GM06990 (cell line): ENCODE results near the gene COPE.
"Not testable (repeated sequence)": the region's sequence is repeated elsewhere in the genome, so short reads cannot be mapped to it uniquely, and the experiment has no call there.

Experiments used
- DNase-seq: peaks from one replicate; pipeline ENCODE4 v3.0.0-alpha.2; 2011; ENCODE audit not compliant: insufficient read length; ENCODE audit errors: extremely low read depth
- H3K27me3 ChIP-seq: replicated peaks from 2 replicates; pipeline ENCODE4 v1.6.0; 2011; ENCODE audit warnings: low read length; ENCODE audit not compliant: control insufficient read depth, insufficient read depth
- H3K36me3 ChIP-seq: 2 replicates; pipeline ENCODE4 v1.5.1; 2011; ENCODE audit warnings: low read length; ENCODE audit not compliant: control insufficient read depth, insufficient read depth
- H3K4me3 ChIP-seq: replicated peaks from 2 replicates; pipeline ENCODE4 v1.5.1; 2011; ENCODE audit warnings: low read depth, mild to moderate bottlenecking, control low read depth, low read length
- TF ChIP-seq, protein P1 (sequence below): IDR thresholded peaks from 2 replicates; pipeline ENCODE4 v1.5.1; 2011; ENCODE audit warnings: low read length, control low read depth, mild to moderate bottlenecking, inconsistent platforms; ENCODE audit not compliant: insufficient read depth, poor library complexity, severe bottlenecking

COPE gene

DNA sequence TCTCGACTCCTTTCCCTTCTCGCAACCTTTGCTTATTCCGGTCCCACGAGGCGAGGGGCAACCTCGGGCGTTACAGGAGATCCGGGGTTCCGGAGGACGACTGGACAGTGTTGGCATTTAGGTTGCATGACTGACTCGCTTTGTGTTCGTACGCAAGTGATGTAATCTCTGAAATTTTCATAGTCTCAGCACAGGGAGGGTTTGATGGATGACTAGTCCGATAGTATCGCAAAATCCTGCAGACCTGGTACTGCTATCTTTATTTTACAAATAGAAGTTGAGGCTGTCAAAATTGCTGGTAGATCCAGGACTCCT lies 670 bp upstream of the COPE start:
- no peak for DNase-seq
- H3K27me3 ChIP-seq = no peaks in the 10 kb centered on the region
- H3K4me3 ChIP-seq = peak overlapping the region; percentile 79
- H3K36me3 ChIP-seq = peaks cover 25% of the 10 kb centered on the region
- TF ChIP-seq, protein P1, sequence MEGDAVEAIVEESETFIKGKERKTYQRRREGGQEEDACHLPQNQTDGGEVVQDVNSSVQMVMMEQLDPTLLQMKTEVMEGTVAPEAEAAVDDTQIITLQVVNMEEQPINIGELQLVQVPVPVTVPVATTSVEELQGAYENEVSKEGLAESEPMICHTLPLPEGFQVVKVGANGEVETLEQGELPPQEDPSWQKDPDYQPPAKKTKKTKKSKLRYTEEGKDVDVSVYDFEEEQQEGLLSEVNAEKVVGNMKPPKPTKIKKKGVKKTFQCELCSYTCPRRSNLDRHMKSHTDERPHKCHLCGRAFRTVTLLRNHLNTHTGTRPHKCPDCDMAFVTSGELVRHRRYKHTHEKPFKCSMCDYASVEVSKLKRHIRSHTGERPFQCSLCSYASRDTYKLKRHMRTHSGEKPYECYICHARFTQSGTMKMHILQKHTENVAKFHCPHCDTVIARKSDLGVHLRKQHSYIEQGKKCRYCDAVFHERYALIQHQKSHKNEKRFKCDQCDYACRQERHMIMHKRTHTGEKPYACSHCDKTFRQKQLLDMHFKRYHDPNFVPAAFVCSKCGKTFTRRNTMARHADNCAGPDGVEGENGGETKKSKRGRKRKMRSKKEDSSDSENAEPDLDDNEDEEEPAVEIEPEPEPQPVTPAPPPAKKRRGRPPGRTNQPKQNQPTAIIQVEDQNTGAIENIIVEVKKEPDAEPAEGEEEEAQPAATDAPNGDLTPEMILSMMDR = no peak

DNA sequence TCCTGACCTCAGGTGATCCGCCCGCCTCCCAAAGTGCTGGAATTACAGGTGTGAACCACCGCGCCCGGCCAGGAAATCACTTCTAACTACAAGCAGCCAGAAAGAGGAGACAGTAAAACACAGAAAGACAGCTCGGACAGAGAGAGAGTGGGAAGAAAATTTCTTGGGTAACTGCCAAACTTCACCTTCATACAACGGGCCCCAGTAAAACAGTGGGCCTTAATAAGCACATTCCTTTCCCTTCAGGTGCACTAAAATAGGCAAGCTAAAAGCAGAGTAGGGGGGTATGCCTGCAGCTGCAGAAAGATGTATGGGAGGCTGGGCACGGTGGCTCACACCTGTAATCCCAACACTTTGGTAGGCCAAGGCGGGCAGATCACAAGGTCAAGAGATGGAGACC lies 1.6 kb downstream of the COPE start:
- H3K4me3 ChIP-seq, DNase-seq, H3K27me3 ChIP-seq: not testable (repeated sequence)
- H3K36me3 ChIP-seq = peaks cover 26% of the 10 kb centered on the region

DNA sequence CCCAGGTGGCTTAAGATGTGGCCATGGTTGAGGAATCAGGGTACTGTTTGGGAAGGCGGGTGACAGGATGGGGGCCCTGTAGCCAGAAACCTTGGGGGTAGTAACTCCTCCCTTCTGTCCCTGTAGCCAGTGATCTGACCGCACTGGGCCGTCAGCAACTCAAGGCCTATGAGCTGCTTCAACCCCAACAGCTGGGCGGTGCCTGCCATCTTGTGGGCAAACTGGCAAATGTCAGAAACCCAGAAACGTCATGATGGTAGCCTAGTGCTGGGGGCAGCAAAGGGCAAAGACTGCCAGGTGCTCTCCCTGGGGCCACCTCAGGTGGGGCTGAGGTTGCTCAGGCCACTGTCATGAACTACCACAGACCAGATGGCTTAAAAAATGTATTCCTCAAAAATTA lies 3.5 kb downstream of the COPE start:
- DNase-seq = no peak
- Histone ChIP-seq H3K36me3 (peaks cover 21% of the 10 kb centered on the region), H3K4me3 (no peak overlapping the region), H3K27me3 (no peaks in the 10 kb centered on the region)
- TF ChIP-seq, protein P1 = peak; percentile 39

DNA sequence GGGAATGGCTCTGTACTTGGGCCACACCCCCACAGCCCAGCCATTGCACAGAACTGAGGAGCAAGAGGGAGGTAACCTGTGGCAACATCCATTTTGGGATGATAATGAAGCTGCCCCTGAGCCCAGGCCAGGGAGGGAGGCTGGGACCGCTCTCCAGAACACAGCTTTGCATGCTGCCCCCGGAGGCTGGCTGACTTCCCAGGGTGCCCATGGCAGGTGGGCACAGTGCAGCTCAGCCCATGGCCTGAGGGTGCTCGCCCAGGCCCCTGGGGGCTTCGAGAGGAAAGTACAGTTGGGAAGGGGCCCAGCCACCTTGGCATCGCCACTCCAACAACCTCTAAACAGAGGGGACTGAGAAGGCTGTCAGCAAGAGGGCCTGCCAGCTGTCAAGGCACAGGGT lies 5.7 kb downstream of the COPE start:
- Histone ChIP-seq H3K4me3 (no peak overlapping the region), H3K27me3 (no peaks in the 10 kb centered on the region), H3K36me3 (peaks cover 32% of the 10 kb centered on the region)
- TF ChIP-seq, protein P1 = no peak
- no peak for DNase-seq

DNA sequence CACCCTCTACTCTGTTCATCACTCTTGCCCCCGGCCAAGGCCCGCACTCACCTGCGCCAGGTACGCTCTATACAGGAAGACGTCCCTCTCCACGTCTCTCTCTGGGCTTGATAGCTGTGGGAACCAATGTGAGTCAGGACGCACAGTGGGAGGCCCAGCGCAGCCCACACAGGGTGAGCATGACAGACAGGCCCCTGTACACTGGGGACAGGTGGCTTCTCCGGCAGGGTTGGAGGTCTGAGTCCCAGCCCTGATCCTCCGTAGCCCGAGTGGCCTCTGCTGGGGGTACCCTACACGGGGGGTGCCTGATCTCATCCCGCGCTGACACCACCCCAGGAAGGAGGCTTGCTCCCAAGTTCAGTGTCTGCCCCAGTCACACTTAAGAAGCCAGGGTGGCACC lies 6.3 kb downstream of the COPE start:
- DNase-seq = no peak
- Histone ChIP-seq H3K4me3 (no peak overlapping the region), H3K36me3 (peaks cover 33% of the 10 kb centered on the region), H3K27me3 (no peaks in the 10 kb centered on the region)
- TF ChIP-seq, protein P1 = no peak

DNA sequence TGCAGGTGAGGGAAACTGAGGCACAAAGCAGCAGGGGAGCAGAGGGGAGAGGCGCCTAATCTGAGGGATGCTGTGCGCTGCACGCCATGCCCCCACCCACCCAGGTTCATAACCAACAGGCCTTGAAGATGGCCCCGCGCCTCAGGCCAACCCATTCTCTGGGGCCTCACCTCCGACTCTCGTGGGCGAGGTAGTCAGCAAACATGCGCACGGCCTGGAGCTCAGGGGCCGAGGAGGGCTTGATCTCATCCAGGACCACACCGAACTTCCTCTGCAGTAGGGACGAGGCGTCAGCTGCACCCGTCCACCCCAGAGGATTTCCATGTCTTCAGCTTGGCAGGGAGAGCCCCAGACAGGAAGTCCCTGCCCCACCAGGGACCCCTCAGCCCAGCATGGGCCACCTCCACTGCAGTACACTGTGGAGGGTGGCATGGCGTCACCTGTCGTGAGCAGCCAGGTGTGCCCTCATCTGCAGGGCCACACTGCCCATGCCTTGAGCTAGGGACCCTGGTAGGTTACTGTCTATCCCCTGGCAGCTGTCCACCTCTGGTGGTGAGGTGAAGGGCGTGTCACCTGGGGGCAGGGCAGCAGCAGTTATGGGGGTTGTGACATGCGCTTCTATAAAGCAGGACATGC lies 8.3 kb downstream of the COPE start:
- TF ChIP-seq, protein P1 = no peak
- no peak overlapping the region for H3K4me3 ChIP-seq
- no peak for DNase-seq
- no peaks in the 10 kb centered on the region for H3K27me3 ChIP-seq
- H3K36me3 ChIP-seq = peaks cover 47% of the 10 kb centered on the region
